HEK293T (cell line): ENCODE results near the gene C11orf58.

Source experiments
- ARNT ChIP-seq: fragments of 450-650 bp; IDR thresholded peaks from 2 replicates; pipeline ENCODE4 v1.6.1; 2017; ENCODE audit warnings: mild to moderate bottlenecking
- BHLHE40 ChIP-seq: fragments of 450-650 bp; IDR thresholded peaks from 2 replicates; pipeline ENCODE4 v1.6.1; 2016; ENCODE audit warnings: mild to moderate bottlenecking, moderate library complexity, borderline replicate concordance
- CTBP1 ChIP-seq: fragments of 450-650 bp; IDR thresholded peaks from 2 replicates; pipeline ENCODE4 v1.6.1; 2016; ENCODE audit warnings: borderline replicate concordance
- ELF4 ChIP-seq: fragments of 450-650 bp; IDR thresholded peaks from 2 replicates; pipeline ENCODE4 v1.6.1; 2017; ENCODE audit warnings: antibody characterized with exemption
- FOXK2 ChIP-seq: fragments of 450-650 bp; IDR thresholded peaks from 2 replicates; pipeline ENCODE4 v1.6.1; 2016; ENCODE audit warnings: mild to moderate bottlenecking
- FOXM1 ChIP-seq: fragments of 450-650 bp; IDR thresholded peaks from 2 replicates; pipeline ENCODE4 v1.6.1; 2017; ENCODE audit warnings: mild to moderate bottlenecking, borderline replicate concordance
- HDGF ChIP-seq: fragments of 450-650 bp; IDR thresholded peaks from 2 replicates; pipeline ENCODE4 v1.6.1; 2017; ENCODE audit warnings: antibody characterized with exemption, borderline replicate concordance
- L3MBTL2 ChIP-seq: fragments of 450-650 bp; conservative IDR thresholded peaks from 2 replicates; pipeline ENCODE4 v1.6.1; 2016; ENCODE audit warnings: mild to moderate bottlenecking
- NFRKB ChIP-seq: fragments of 450-650 bp; IDR thresholded peaks from 2 replicates; pipeline ENCODE4 v1.6.1; 2016; ENCODE audit warnings: mild to moderate bottlenecking, moderate library complexity
- PKNOX1 ChIP-seq: fragments of 450-650 bp; IDR thresholded peaks from 2 replicates; pipeline ENCODE4 v1.6.1; 2016
- SP1 ChIP-seq: fragments of 450-650 bp; IDR thresholded peaks from 2 replicates; pipeline ENCODE4 v1.6.1; 2017
- SUZ12 ChIP-seq: fragments of 450-650 bp; IDR thresholded peaks from 2 replicates; pipeline ENCODE4 v1.6.1; 2016; ENCODE audit warnings: mild to moderate bottlenecking
- TARDBP ChIP-seq: fragments of 450-650 bp; IDR thresholded peaks from 2 replicates; pipeline ENCODE4 v1.6.1; 2016

- TF ChIP-seq TARDBP (no peak), SP1 (no peak), SUZ12 (no peak), FOXM1 (no peak), FOXK2 (no peak), ELF4 (no peak), ARNT (no peak), HDGF (no peak), PKNOX1 (no peak), BHLHE40 (no peak), NFRKB (no peak), CTBP1 (no peak), L3MBTL2 (no peak)
Measured at GRCh38 chr11:16799890-16800289, 61.4 kb downstream of the C11orf58 start.
